ENCODE data around the gene HPSE2. TPM values are rescaled to one million over a fixed set of nuclear protein-coding genes. Genes with fewer than 3 reads are reported as not detected.
"Not testable (repeated sequence)": the region's sequence is repeated elsewhere in the genome, so short reads cannot be mapped to it uniquely, and the experiment has no call there.

The HPSE2 gene
- total RNA-seq, 2 experiments from 2014 or later = not detected

GRCh38 chr10:99013885-99014284 lies 221.8 kb downstream of the HPSE2 start:
- H3K36me3 Mint-ChIP-seq (ENCODE audit: low read depth) = no peaks in the 10 kb centered on the region
- no peaks in the 10 kb centered on the region for H3K9me3 Mint-ChIP-seq
- H3K4me1 Mint-ChIP-seq = no peaks in the 10 kb centered on the region
- no peak overlapping the region for H3K4me3 Mint-ChIP-seq
- no peak overlapping the region for H3K27ac Mint-ChIP-seq
- ChIA-PET CTCF (no interaction called here), POLR2A (no interaction called here)
- no peaks in the 10 kb centered on the region for H3K27me3 Mint-ChIP-seq
- DNase-seq = no peak

GRCh38 chr10:99010286-99010685 lies 225.4 kb downstream of the HPSE2 start:
- no peaks in the 10 kb centered on the region for H3K4me1 Mint-ChIP-seq
- ChIA-PET CTCF (no interaction called here), POLR2A (no interaction called here)
- no peak overlapping the region for H3K4me3 Mint-ChIP-seq
- no peaks in the 10 kb centered on the region for H3K27me3 Mint-ChIP-seq
- DNase-seq = no peak
- H3K36me3 Mint-ChIP-seq (ENCODE audit: low read depth) = no peaks in the 10 kb centered on the region
- peaks cover 4% of the 10 kb centered on the region for H3K9me3 Mint-ChIP-seq
- H3K27ac Mint-ChIP-seq = no peak overlapping the region

- H3K27me3 Mint-ChIP-seq = no peaks in the 10 kb centered on the region
- no peaks in the 10 kb centered on the region for H3K4me1 Mint-ChIP-seq
- H3K9me3 Mint-ChIP-seq = peaks cover 11% of the 10 kb centered on the region
- no peaks in the 10 kb centered on the region for H3K36me3 Mint-ChIP-seq (ENCODE audit: low read depth)
- no peak overlapping the region for H3K27ac Mint-ChIP-seq
- no peak overlapping the region for H3K4me3 Mint-ChIP-seq
- CTCF ChIA-PET = no interaction called here
- no peak for DNase-seq
- POLR2A ChIA-PET = no interaction called here
These were observed 227.6 kb downstream of the HPSE2 start for GRCh38 chr10:99008054-99008453.

GRCh38 chr10:99007457-99007856 lies 228.2 kb downstream of the HPSE2 start:
- DNase-seq = no peak
- ChIA-PET POLR2A (no interaction called here), CTCF (no interaction called here)
- no peak overlapping the region for H3K4me3 Mint-ChIP-seq
- H3K27me3 Mint-ChIP-seq = no peaks in the 10 kb centered on the region
- H3K4me1 Mint-ChIP-seq = no peaks in the 10 kb centered on the region
- no peak overlapping the region for H3K27ac Mint-ChIP-seq
- peaks cover 11% of the 10 kb centered on the region for H3K9me3 Mint-ChIP-seq
- H3K36me3 Mint-ChIP-seq (ENCODE audit: low read depth) = no peaks in the 10 kb centered on the region

GRCh38 chr10:99005254-99005653 lies 230.4 kb downstream of the HPSE2 start:
- ChIA-PET POLR2A (no interaction called here), CTCF (no interaction called here)
- no peak overlapping the region for H3K27ac Mint-ChIP-seq
- H3K9me3 Mint-ChIP-seq = peaks cover 11% of the 10 kb centered on the region
- no peak for DNase-seq
- H3K27me3 Mint-ChIP-seq = no peaks in the 10 kb centered on the region
- no peak overlapping the region for H3K4me3 Mint-ChIP-seq
- H3K36me3 Mint-ChIP-seq (ENCODE audit: low read depth) = no peaks in the 10 kb centered on the region
- H3K4me1 Mint-ChIP-seq = no peaks in the 10 kb centered on the region

GRCh38 chr10:99004738-99005137 lies 230.9 kb downstream of the HPSE2 start:
- POLR2A ChIA-PET = no interaction called here
- CTCF ChIA-PET = no interaction called here
- Mint-ChIP-seq H3K36me3 (ENCODE audit: low read depth) (no peaks in the 10 kb centered on the region), H3K4me1 (no peaks in the 10 kb centered on the region), H3K9me3 (peaks cover 11% of the 10 kb centered on the region), H3K27ac (no peak overlapping the region), H3K27me3 (no peaks in the 10 kb centered on the region), H3K4me3 (no peak overlapping the region)
- no peak for DNase-seq

- peaks cover 11% of the 10 kb centered on the region for H3K9me3 Mint-ChIP-seq
- H3K36me3 Mint-ChIP-seq (ENCODE audit: low read depth) = no peaks in the 10 kb centered on the region
- no peak overlapping the region for H3K4me3 Mint-ChIP-seq
- CTCF ChIA-PET = no interaction called here
- POLR2A ChIA-PET = no interaction called here
- H3K27me3 Mint-ChIP-seq = no peaks in the 10 kb centered on the region
- no peak overlapping the region for H3K27ac Mint-ChIP-seq
- no peak for DNase-seq
- no peaks in the 10 kb centered on the region for H3K4me1 Mint-ChIP-seq
These were observed 233.3 kb downstream of the HPSE2 start for GRCh38 chr10:99002392-99002791.

- H3K4me1 Mint-ChIP-seq = no peaks in the 10 kb centered on the region
These were observed 238.1 kb downstream of the HPSE2 start for GRCh38 chr10:98997596-98997995.

GRCh38 chr10:98994030-98994429 lies 241.6 kb downstream of the HPSE2 start:
- Mint-ChIP-seq H3K4me3 (no peak overlapping the region), H3K4me1 (no peaks in the 10 kb centered on the region), H3K27me3 (no peaks in the 10 kb centered on the region), H3K36me3 (ENCODE audit: low read depth) (no peaks in the 10 kb centered on the region), H3K9me3 (no peaks in the 10 kb centered on the region), H3K27ac (no peak overlapping the region)
- POLR2A ChIA-PET = no interaction called here
- CTCF ChIA-PET = no interaction called here
- no peak for DNase-seq

More at GRCh38 chr10:98997596-98997995, 238.1 kb downstream of the HPSE2 start:
- no peak overlapping the region for H3K27ac Mint-ChIP-seq
- ChIA-PET CTCF (no interaction called here), POLR2A (no interaction called here)
- no peak for DNase-seq
- H3K27me3 Mint-ChIP-seq = no peaks in the 10 kb centered on the region
- no peak overlapping the region for H3K4me3 Mint-ChIP-seq
- H3K9me3 Mint-ChIP-seq = no peaks in the 10 kb centered on the region
- no peaks in the 10 kb centered on the region for H3K36me3 Mint-ChIP-seq (ENCODE audit: low read depth)

- H3K4me3 Mint-ChIP-seq; POLR2A ChIA-PET; H3K27ac Mint-ChIP-seq; H3K27me3 Mint-ChIP-seq; H3K9me3 Mint-ChIP-seq; H3K36me3 Mint-ChIP-seq (ENCODE audit: low read depth); CTCF ChIA-PET; DNase-seq; H3K4me1 Mint-ChIP-seq: not testable (repeated sequence)
These were observed 251.9 kb downstream of the HPSE2 start for GRCh38 chr10:98983751-98984150.

GRCh38 chr10:98980353-98980752 lies 255.3 kb downstream of the HPSE2 start:
- Mint-ChIP-seq H3K27ac (no peak overlapping the region), H3K27me3 (no peaks in the 10 kb centered on the region), H3K4me1 (no peaks in the 10 kb centered on the region), H3K9me3 (no peaks in the 10 kb centered on the region), H3K4me3 (no peak overlapping the region), H3K36me3 (ENCODE audit: low read depth) (no peaks in the 10 kb centered on the region)
- ChIA-PET CTCF (interaction anchor here (1.1 kb wide), 1 partner anchor 9 kb away, joined by 3 read pairs; no protein-coding TSS in a partner anchor), POLR2A (no interaction called here)
- DNase-seq = no peak

GRCh38 chr10:98971464-98971863 lies 264.2 kb downstream of the HPSE2 start:
- no peak for DNase-seq
- Mint-ChIP-seq H3K4me3 (no peak overlapping the region), H3K9me3 (no peaks in the 10 kb centered on the region), H3K4me1 (no peaks in the 10 kb centered on the region), H3K27ac (no peak overlapping the region), H3K36me3 (ENCODE audit: low read depth) (no peaks in the 10 kb centered on the region), H3K27me3 (no peaks in the 10 kb centered on the region)
- CTCF ChIA-PET = no interaction called here
- POLR2A ChIA-PET = no interaction called here

- no peaks in the 10 kb centered on the region for H3K27me3 Mint-ChIP-seq
- no peaks in the 10 kb centered on the region for H3K4me1 Mint-ChIP-seq
- no peak for DNase-seq
- H3K9me3 Mint-ChIP-seq = peaks cover 1% of the 10 kb centered on the region
- H3K4me3 Mint-ChIP-seq = no peak overlapping the region
- POLR2A ChIA-PET = no interaction called here
- H3K36me3 Mint-ChIP-seq (ENCODE audit: low read depth) = no peaks in the 10 kb centered on the region
- H3K27ac Mint-ChIP-seq = no peak overlapping the region
- CTCF ChIA-PET = no interaction called here
These were observed 268.1 kb downstream of the HPSE2 start for GRCh38 chr10:98967601-98968000.

GRCh38 chr10:98963608-98964007 lies 272.0 kb downstream of the HPSE2 start:
- H3K9me3 Mint-ChIP-seq = peaks cover 1% of the 10 kb centered on the region
- DNase-seq = no peak
- H3K27ac Mint-ChIP-seq = no peak overlapping the region
- H3K4me1 Mint-ChIP-seq = no peaks in the 10 kb centered on the region
- CTCF ChIA-PET = no interaction called here
- H3K36me3 Mint-ChIP-seq (ENCODE audit: low read depth) = no peaks in the 10 kb centered on the region
- H3K4me3 Mint-ChIP-seq = no peak overlapping the region
- POLR2A ChIA-PET = no interaction called here
- no peaks in the 10 kb centered on the region for H3K27me3 Mint-ChIP-seq

GRCh38 chr10:98959379-98959778 lies 276.3 kb downstream of the HPSE2 start:
- Mint-ChIP-seq H3K27me3 (no peaks in the 10 kb centered on the region), H3K4me3 (no peak overlapping the region), H3K9me3 (peaks cover 1% of the 10 kb centered on the region), H3K36me3 (ENCODE audit: low read depth) (no peaks in the 10 kb centered on the region), H3K27ac (no peak overlapping the region), H3K4me1 (no peaks in the 10 kb centered on the region)
- no peak for DNase-seq
- ChIA-PET POLR2A (no interaction called here), CTCF (no interaction called here)

Measured in activated CD4-positive, alpha-beta memory T cell treated with anti-CD3 and anti-CD28 coated beads, Interleukin-2, amount 10 ng/mL, durations not matched to agents 7 days and 5 days (primary cell).